ENCODE results near the gene KRT8. TPM values are rescaled to one million over a fixed set of nuclear protein-coding genes. Genes with fewer than 3 reads are reported as not detected.

Gene KRT8
- total and polyA plus RNA-seq, 2 of the 13 experiments (the other 11 are each of a cell fraction or from before 2014, with no cell fraction given) = 498 to 718 TPM

DNA sequence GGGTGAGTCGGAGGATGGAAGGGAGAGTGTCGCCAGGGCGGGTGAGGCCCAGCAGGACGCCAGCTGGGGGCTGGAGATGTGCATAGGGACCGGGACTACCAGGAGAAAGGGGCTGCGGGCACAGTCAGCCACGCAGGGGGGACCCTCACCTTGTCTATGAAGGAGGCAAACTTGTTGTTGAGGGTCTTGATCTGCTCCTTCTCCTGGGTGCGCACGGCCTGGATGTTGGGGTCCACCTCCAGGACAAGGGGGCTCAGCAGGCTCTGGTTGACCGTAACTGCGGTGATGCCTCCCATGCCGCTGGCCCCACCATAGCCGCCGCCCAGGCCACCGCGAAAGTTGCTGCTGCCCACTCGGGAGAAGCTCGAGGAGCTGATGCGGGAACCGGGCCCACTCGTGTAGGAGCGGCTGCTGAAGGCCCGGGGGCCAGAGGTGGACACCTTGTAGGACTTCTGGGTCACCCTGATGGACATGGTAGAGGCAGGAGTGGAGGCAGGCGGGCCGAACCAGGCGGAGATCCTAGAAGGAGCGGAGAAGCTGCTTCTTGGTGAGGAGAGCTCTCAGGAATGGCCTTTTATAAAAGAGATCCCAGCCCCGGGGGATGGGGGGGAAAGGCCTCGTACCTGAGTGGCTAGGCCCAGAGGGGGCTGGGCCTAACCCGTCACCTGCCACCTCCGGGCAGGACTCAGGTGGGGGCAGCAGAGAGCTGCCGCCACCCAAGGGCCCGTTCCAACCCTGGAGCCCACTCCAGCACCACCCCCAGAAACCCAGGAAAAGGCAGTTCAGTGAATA lies at the start of gene KRT8 (continued):
- TF ChIP-seq PRMT3 (CRISPR knock-in tag; IDR thresholded peaks at IDR 0.05; ENCODE audit: borderline replicate concordance, low read depth) (0 out of 2 replicates have a peak, but pooled peaks have one; percentile 66), CBX1 (IDR thresholded peaks at IDR 0.05; ENCODE audit: low read depth) (peak; percentile 65), NCOA2 (CRISPR knock-in tag; IDR thresholded peaks at IDR 0.05) (peak; percentile 47; the same call in 1 of the 2 replicates), ZNF7 (CRISPR knock-in tag; IDR thresholded peaks at IDR 0.05) (0 out of 2 replicates have a peak, but pooled peaks have one; percentile 3), FOXJ3 (CRISPR knock-in tag; IDR thresholded peaks at IDR 0.05; ENCODE audit: borderline replicate concordance) (peak; percentile 65; the same call in 1 of the 2 replicates), ZNF605 (CRISPR knock-in tag; IDR thresholded peaks at IDR 0.05) (peak; percentile 71; the same call in 1 of the 2 replicates), SP5 (CRISPR knock-in tag; IDR thresholded peaks at IDR 0.05; ENCODE audit: borderline replicate concordance, low read depth) (peak; percentile 38; the same call in 1 of the 2 replicates), MED1 (CRISPR knock-in tag; IDR thresholded peaks at IDR 0.05) (peak; percentile 78), SP2 (CRISPR knock-in tag; IDR thresholded peaks at IDR 0.05) (peak; percentile 34; the same call in 1 of the 2 replicates), ZNF746 (CRISPR knock-in tag; IDR thresholded peaks at IDR 0.05) (peak; percentile 82), MTA1 (CRISPR knock-in tag; IDR thresholded peaks at IDR 0.05; ENCODE audit: borderline replicate concordance) (peak; percentile 39; the same call in 1 of the 2 replicates)
- TF ChIP-seq, protein P1, sequence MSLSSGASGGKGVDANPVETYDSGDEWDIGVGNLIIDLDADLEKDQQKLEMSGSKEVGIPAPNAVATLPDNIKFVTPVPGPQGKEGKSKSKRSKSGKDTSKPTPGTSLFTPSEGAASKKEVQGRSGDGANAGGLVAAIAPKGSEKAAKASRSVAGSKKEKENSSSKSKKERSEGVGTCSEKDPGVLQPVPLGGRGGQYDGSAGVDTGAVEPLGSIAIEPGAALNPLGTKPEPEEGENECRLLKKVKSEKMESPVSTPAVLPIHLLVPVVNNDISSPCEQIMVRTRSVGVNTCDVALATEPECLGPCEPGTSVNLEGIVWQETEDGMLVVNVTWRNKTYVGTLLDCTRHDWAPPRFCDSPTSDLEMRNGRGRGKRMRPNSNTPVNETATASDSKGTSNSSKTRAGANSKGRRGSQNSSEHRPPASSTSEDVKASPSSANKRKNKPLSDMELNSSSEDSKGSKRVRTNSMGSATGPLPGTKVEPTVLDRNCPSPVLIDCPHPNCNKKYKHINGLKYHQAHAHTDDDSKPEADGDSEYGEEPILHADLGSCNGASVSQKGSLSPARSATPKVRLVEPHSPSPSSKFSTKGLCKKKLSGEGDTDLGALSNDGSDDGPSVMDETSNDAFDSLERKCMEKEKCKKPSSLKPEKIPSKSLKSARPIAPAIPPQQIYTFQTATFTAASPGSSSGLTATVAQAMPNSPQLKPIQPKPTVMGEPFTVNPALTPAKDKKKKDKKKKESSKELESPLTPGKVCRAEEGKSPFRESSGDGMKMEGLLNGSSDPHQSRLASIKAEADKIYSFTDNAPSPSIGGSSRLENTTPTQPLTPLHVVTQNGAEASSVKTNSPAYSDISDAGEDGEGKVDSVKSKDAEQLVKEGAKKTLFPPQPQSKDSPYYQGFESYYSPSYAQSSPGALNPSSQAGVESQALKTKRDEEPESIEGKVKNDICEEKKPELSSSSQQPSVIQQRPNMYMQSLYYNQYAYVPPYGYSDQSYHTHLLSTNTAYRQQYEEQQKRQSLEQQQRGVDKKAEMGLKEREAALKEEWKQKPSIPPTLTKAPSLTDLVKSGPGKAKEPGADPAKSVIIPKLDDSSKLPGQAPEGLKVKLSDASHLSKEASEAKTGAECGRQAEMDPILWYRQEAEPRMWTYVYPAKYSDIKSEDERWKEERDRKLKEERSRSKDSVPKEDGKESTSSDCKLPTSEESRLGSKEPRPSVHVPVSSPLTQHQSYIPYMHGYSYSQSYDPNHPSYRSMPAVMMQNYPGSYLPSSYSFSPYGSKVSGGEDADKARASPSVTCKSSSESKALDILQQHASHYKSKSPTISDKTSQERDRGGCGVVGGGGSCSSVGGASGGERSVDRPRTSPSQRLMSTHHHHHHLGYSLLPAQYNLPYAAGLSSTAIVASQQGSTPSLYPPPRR (CRISPR knock-in tag; IDR thresholded peaks at IDR 0.05; ENCODE audit: borderline replicate concordance) = peak; percentile 31; the same call in 1 of the 2 replicates
- TF ChIP-seq, protein P2, sequence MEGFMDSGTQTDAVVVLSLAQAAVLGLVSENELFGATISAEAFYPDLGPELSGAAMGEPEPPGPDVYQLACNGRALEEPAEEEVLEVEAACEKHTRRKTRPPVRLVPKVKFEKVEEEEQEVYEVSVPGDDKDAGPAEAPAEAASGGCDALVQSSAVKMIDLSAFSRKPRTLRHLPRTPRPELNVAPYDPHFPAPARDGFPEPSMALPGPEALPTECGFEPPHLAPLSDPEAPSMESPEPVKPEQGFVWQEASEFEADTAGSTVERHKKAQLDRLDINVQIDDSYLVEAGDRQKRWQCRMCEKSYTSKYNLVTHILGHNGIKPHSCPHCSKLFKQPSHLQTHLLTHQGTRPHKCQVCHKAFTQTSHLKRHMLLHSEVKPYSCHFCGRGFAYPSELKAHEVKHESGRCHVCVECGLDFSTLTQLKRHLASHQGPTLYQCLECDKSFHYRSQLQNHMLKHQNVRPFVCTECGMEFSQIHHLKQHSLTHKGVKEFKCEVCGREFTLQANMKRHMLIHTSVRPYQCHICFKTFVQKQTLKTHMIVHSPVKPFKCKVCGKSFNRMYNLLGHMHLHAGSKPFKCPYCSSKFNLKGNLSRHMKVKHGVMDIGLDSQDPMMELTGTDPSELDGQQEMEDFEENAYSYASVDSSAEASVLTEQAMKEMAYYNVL (CRISPR knock-in tag; IDR thresholded peaks at IDR 0.05; ENCODE audit: borderline replicate concordance) = peak; percentile 74; the same call in 1 of the 2 replicates
- TF ChIP-seq, protein P3, sequence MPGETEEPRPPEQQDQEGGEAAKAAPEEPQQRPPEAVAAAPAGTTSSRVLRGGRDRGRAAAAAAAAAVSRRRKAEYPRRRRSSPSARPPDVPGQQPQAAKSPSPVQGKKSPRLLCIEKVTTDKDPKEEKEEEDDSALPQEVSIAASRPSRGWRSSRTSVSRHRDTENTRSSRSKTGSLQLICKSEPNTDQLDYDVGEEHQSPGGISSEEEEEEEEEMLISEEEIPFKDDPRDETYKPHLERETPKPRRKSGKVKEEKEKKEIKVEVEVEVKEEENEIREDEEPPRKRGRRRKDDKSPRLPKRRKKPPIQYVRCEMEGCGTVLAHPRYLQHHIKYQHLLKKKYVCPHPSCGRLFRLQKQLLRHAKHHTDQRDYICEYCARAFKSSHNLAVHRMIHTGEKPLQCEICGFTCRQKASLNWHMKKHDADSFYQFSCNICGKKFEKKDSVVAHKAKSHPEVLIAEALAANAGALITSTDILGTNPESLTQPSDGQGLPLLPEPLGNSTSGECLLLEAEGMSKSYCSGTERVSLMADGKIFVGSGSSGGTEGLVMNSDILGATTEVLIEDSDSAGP (CRISPR knock-in tag; IDR thresholded peaks at IDR 0.05; ENCODE audit: borderline replicate concordance) = peak; percentile 80; the same call in 1 of the 2 replicates
- TF ChIP-seq, protein P4, sequence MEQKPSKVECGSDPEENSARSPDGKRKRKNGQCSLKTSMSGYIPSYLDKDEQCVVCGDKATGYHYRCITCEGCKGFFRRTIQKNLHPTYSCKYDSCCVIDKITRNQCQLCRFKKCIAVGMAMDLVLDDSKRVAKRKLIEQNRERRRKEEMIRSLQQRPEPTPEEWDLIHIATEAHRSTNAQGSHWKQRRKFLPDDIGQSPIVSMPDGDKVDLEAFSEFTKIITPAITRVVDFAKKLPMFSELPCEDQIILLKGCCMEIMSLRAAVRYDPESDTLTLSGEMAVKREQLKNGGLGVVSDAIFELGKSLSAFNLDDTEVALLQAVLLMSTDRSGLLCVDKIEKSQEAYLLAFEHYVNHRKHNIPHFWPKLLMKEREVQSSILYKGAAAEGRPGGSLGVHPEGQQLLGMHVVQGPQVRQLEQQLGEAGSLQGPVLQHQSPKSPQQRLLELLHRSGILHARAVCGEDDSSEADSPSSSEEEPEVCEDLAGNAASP (CRISPR knock-in tag; IDR thresholded peaks at IDR 0.05; ENCODE audit: borderline replicate concordance) = peak; percentile 26; the same call in 1 of the 2 replicates
- TF ChIP-seq, protein P5, sequence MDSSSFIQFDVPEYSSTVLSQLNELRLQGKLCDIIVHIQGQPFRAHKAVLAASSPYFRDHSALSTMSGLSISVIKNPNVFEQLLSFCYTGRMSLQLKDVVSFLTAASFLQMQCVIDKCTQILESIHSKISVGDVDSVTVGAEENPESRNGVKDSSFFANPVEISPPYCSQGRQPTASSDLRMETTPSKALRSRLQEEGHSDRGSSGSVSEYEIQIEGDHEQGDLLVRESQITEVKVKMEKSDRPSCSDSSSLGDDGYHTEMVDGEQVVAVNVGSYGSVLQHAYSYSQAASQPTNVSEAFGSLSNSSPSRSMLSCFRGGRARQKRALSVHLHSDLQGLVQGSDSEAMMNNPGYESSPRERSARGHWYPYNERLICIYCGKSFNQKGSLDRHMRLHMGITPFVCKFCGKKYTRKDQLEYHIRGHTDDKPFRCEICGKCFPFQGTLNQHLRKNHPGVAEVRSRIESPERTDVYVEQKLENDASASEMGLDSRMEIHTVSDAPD (CRISPR knock-in tag; IDR thresholded peaks at IDR 0.05) = 0 out of 2 replicates have a peak, but pooled peaks have one; percentile 54
